ENCODE results near the gene NRTN. TPM values are rescaled to one million over a fixed set of nuclear protein-coding genes. Genes with fewer than 3 reads are reported as not detected.
"Not testable (repeated sequence)": the region's sequence is repeated elsewhere in the genome, so short reads cannot be mapped to it uniquely, and the experiment has no call there.

Gene NRTN
- total RNA-seq, 2 experiments from 2014 or later, result 0.49 to 3.2 TPM

GRCh38 chr19:5839065-5840017 lies 34.5 kb downstream of the NRTN start, which contains the start of gene FUT6:
TSS of gene FUT6 (minus strand) at chr19:5839702. CDS start at chr19:5832567, 7,135 bp downstream.
- Histone ChIP-seq H3K36me3 (ENCODE audit: insufficient read depth, low read length) (no peaks in the 10 kb centered on the region), H4K20me1 (ENCODE audit: insufficient read depth, low read length) (no peaks in the 10 kb centered on the region), H3K9me2 (ENCODE audit: insufficient read depth, low read length) (no peaks in the 10 kb centered on the region), H3K4me2 (ENCODE audit: low read length) (no peak within 1 kb of the TSS), H3K9me3 (ENCODE audit: low read length) (no peaks in the 10 kb centered on the region), H3K4me1 (ENCODE audit: insufficient read depth, low read length, poor library complexity, severe bottlenecking) (peaks cover 14% of the 10 kb centered on the region), H2AFZ (ENCODE audit: low read length) (no peak within 1 kb of the TSS), H3K79me2 (ENCODE audit: insufficient read depth, low read depth, low read length) (no peaks in the 10 kb centered on the region), H3K27ac (ENCODE audit: low read depth, low read length, poor library complexity, severe bottlenecking) (no peak within 1 kb of the TSS), H3K4me3 (ENCODE audit: low read depth, low read length, poor library complexity, severe bottlenecking) (no peak within 1 kb of the TSS)
- ChIA-PET CTCF (ENCODE audit: unreplicated experiment) (interaction anchor here (0.5 kb wide), 1 partner anchor 689 kb away, joined by 6 read pairs; no protein-coding TSS in a partner anchor), POLR2A (interaction anchor here (0.7 kb wide), 1 partner anchor 35 kb away, joined by 4 read pairs; no protein-coding TSS in a partner anchor)
- intact Hi-C loops (cut with micrococcal nuclease; ENCODE audit: unreplicated experiment), result no loop called here
- DNase-seq (ENCODE audit: low spot score), result no peak
- TF ChIP-seq CTCF (conservative IDR thresholded peaks at IDR 0.05; ENCODE audit: low read length) (no peak), EZH2phosphoT487 (IDR thresholded peaks at IDR 0.05; ENCODE audit: borderline replicate concordance, low read depth, low read length) (no peak)
- BruUV-seq (replicated peaks), result no TSS peak

- H3K9me2 ChIP-seq (ENCODE audit: insufficient read depth, low read length); H3K4me3 ChIP-seq (ENCODE audit: low read depth, low read length, poor library complexity, severe bottlenecking); H3K36me3 ChIP-seq (ENCODE audit: insufficient read depth, low read length); H3K27ac ChIP-seq (ENCODE audit: low read depth, low read length, poor library complexity, severe bottlenecking); H3K9me3 ChIP-seq (ENCODE audit: low read length); POLR2A ChIA-PET; BruUV-seq (replicated peaks); H2AFZ ChIP-seq (ENCODE audit: low read length); H3K79me2 ChIP-seq (ENCODE audit: insufficient read depth, low read depth, low read length); H3K4me2 ChIP-seq (ENCODE audit: low read length); H4K20me1 ChIP-seq (ENCODE audit: insufficient read depth, low read length); DNase-seq (ENCODE audit: low spot score); intact Hi-C loops (cut with micrococcal nuclease; ENCODE audit: unreplicated experiment); CTCF ChIA-PET (ENCODE audit: unreplicated experiment): not testable (repeated sequence)
- H3K4me1 ChIP-seq (ENCODE audit: insufficient read depth, low read length, poor library complexity, severe bottlenecking), result peaks cover 14% of the 10 kb centered on the region
These were observed 36.9 kb downstream of the NRTN start for GRCh38 chr19:5841735-5842111.

- ChIA-PET POLR2A (no interaction called here), CTCF (ENCODE audit: unreplicated experiment) (no interaction called here)
- no peak for TF ChIP-seq CTCF (conservative IDR thresholded peaks at IDR 0.05; ENCODE audit: low read length)
- TF ChIP-seq EZH2phosphoT487 (IDR thresholded peaks at IDR 0.05; ENCODE audit: borderline replicate concordance, low read depth, low read length), result no peak
- Histone ChIP-seq H3K4me1 (ENCODE audit: insufficient read depth, low read length, poor library complexity, severe bottlenecking) (peaks cover 13% of the 10 kb centered on the region), H3K9me3 (ENCODE audit: low read length) (no peaks in the 10 kb centered on the region), H3K36me3 (ENCODE audit: insufficient read depth, low read length) (no peaks in the 10 kb centered on the region), H3K9me2 (ENCODE audit: insufficient read depth, low read length) (no peaks in the 10 kb centered on the region), H2AFZ (ENCODE audit: low read length) (no peak overlapping the region), H4K20me1 (ENCODE audit: insufficient read depth, low read length) (no peaks in the 10 kb centered on the region), H3K4me2 (ENCODE audit: low read length) (no peak overlapping the region), H3K4me3 (ENCODE audit: low read depth, low read length, poor library complexity, severe bottlenecking) (no peak overlapping the region), H3K79me2 (ENCODE audit: insufficient read depth, low read depth, low read length) (no peaks in the 10 kb centered on the region), H3K27ac (ENCODE audit: low read depth, low read length, poor library complexity, severe bottlenecking) (no peak overlapping the region)
- DNase-seq (ENCODE audit: low spot score), result no peak
- intact Hi-C loops (cut with micrococcal nuclease; ENCODE audit: unreplicated experiment), result no loop called here
- BruUV-seq (replicated peaks), result no TSS peak
These were observed 38.5 kb downstream of the NRTN start for GRCh38 chr19:5843295-5843927.
